Liver (tissue), 9 donors: ENCODE data around the gene LSG1. TPM values are rescaled to one million over a fixed set of nuclear protein-coding genes. Genes with fewer than 3 reads are reported as not detected.

Experiments
- DNase-seq: peaks from one replicate; pipeline ENCODE4 v3.0.0-alpha.2; 2017; ENCODE audit warnings: low spot score
- H3K27ac ChIP-seq, 2 donors: one replicate each; pipeline ENCODE4 v1.7.0; 2013; ENCODE audit warnings: inconsistent platforms in 2 of 2, low read length in 2 of 2, control low read depth in 1 of 2, low read depth in 1 of 2, mild to moderate bottlenecking in 1 of 2
- H3K27me3 ChIP-seq, 4 donors: one replicate each; pipeline versions ENCODE4 v1.6.1 to v1.7.0; 2013; ENCODE audit warnings: low read length in 3 of 4, inconsistent platforms in 1 of 4, mild to moderate bottlenecking in 1 of 4, moderate library complexity in 1 of 4; ENCODE audit not compliant: control insufficient read depth in 4 of 4, insufficient read depth in 4 of 4
- H3K36me3 ChIP-seq, 4 donors: one replicate each; pipeline versions ENCODE4 v1.6.1 to v1.7.0; 2013; ENCODE audit warnings: low read length in 3 of 4, mild to moderate bottlenecking in 3 of 4, low read depth in 1 of 4, moderate library complexity in 1 of 4; ENCODE audit not compliant: control insufficient read depth in 4 of 4, insufficient read depth in 3 of 4
- H3K4me1 ChIP-seq, 4 donors: one replicate each; pipeline versions ENCODE4 v1.6.1 to v1.7.0; 2013; ENCODE audit warnings: low read length in 3 of 4, mild to moderate bottlenecking in 3 of 4, moderate library complexity in 1 of 4; ENCODE audit not compliant: control insufficient read depth in 4 of 4, insufficient read depth in 4 of 4
- H3K4me3 ChIP-seq, 3 donors: one replicate each; pipeline versions ENCODE4 v1.6.1 to v1.7.0; 2013; ENCODE audit warnings: low read length in 3 of 3, control low read depth in 1 of 3, low read depth in 1 of 3, mild to moderate bottlenecking in 1 of 3
- H3K9ac ChIP-seq, 2 donors: one replicate each; pipeline ENCODE4 v1.7.0; 2013; ENCODE audit warnings: low read length in 2 of 2, mild to moderate bottlenecking in 2 of 2, moderate library complexity in 2 of 2, control low read depth in 1 of 2, low read depth in 1 of 2
- H3K9me3 ChIP-seq, 4 donors: one replicate each; pipeline versions ENCODE4 v1.6.1 to v1.7.0; 2013; ENCODE audit warnings: low read length in 3 of 4; ENCODE audit not compliant: control insufficient read depth in 4 of 4
- EGR1 ChIP-seq, 2 donors: IDR thresholded peaks; 2 replicates each; pipeline ENCODE4 v1.6.1; 2016 to 2018; ENCODE audit warnings: antibody characterized with exemption in 2 of 2, low read depth in 2 of 2
- FOXA1 ChIP-seq: IDR thresholded peaks from 2 replicates; pipeline ENCODE4 v1.6.1; 2016; ENCODE audit warnings: antibody characterized with exemption
- FOXA2 ChIP-seq: IDR thresholded peaks from 2 replicates; pipeline ENCODE4 v1.6.1; 2016; ENCODE audit warnings: antibody characterized with exemption
- GABPA ChIP-seq, 2 donors: IDR thresholded peaks in 1 of 2; conservative IDR thresholded peaks in 1 of 2; 2 replicates each; pipeline ENCODE4 v1.6.1; 2016; ENCODE audit warnings: antibody characterized with exemption in 2 of 2, mild to moderate bottlenecking in 1 of 2, moderate library complexity in 1 of 2
- HNF4A ChIP-seq, 2 donors: conservative IDR thresholded peaks; 2 replicates each; pipeline ENCODE4 v1.6.1; 2016; ENCODE audit warnings: antibody characterized with exemption in 2 of 2, mild to moderate bottlenecking in 2 of 2
- HNF4G ChIP-seq: IDR thresholded peaks from 2 replicates; pipeline ENCODE4 v1.6.1; 2016; ENCODE audit warnings: antibody characterized with exemption
- JUND ChIP-seq, 2 donors: IDR thresholded peaks; 2 replicates each; pipeline ENCODE4 v1.6.1; 2016; ENCODE audit warnings: antibody characterized with exemption in 2 of 2
- NR2F2 ChIP-seq: IDR thresholded peaks from 2 replicates; pipeline ENCODE4 v1.6.1; 2016; ENCODE audit warnings: antibody characterized with exemption
- RAD21 ChIP-seq, 2 donors: IDR thresholded peaks; 2 replicates each; pipeline ENCODE4 v1.6.1; 2016; ENCODE audit warnings: antibody characterized with exemption in 2 of 2, mild to moderate bottlenecking in 2 of 2
- RXRA ChIP-seq, 2 donors: IDR thresholded peaks; 2 replicates each; pipeline ENCODE4 v1.6.1; 2017 to 2018; ENCODE audit warnings: antibody characterized with exemption in 2 of 2, mild to moderate bottlenecking in 1 of 2
- SP1 ChIP-seq: IDR thresholded peaks from 2 replicates; pipeline ENCODE4 v1.6.1; 2018; ENCODE audit warnings: antibody characterized with exemption, mild to moderate bottlenecking
- TAF1 ChIP-seq: conservative IDR thresholded peaks from 2 replicates; pipeline ENCODE4 v1.6.1; 2016; ENCODE audit warnings: antibody characterized with exemption, mild to moderate bottlenecking
- YY1 ChIP-seq: IDR thresholded peaks from 2 replicates; pipeline ENCODE4 v1.6.1; 2016; ENCODE audit warnings: antibody characterized with exemption, mild to moderate bottlenecking
- WGBS: extraction: QIAGEN DNeasy Blood & Tissue Kit; methylation state at CpG from one replicate; pipeline ENCODE4 v1.1.7; 2013; 5-methylcytosine and 5-hydroxymethylcytosine counted together
- polyA plus RNA-seq, 2 donors: library from polyadenylated mRNA; stranded (reverse) in 1 of 2; unstranded in 1 of 2; fragments of 200-250 nt in 1 of 2; fragments of >200 nt in 1 of 2; fragmentation: Nextera tagmentation in 1 of 2; extraction: Ambion mirVana in 1 of 2; gene quantifications; one replicate each; pipeline versions ENCODE4 v1.2.1 to v1.2.3, GENCODE V29; 2013 to 2015
- total RNA-seq, 2 donors: library from RNA; depleted of rRNA; stranded (reverse); fragments of >200 nt; gene quantifications; one replicate each; pipeline ENCODE4 v1.2.3, GENCODE V29; 2014
- TF ChIP-seq, protein P1 (sequence below): fragments of 150-350 bp; IDR thresholded peaks from 2 replicates; pipeline ENCODE4 v1.5.1; 2017; ENCODE audit warnings: improper control_type of control experiment, low read depth, low read length; ENCODE audit not compliant: missing input control
- TF ChIP-seq, protein P2 (sequence below): IDR thresholded peaks from 2 replicates; pipeline ENCODE4 v1.6.1; 2016; ENCODE audit warnings: antibody characterized with exemption, mild to moderate bottlenecking
- TF ChIP-seq, protein P3 (sequence below): IDR thresholded peaks from 2 replicates; pipeline ENCODE4 v1.6.1; 2016; ENCODE audit warnings: antibody characterized with exemption
- TF ChIP-seq, protein P4 (sequence below): IDR thresholded peaks from 2 replicates; pipeline ENCODE4 v1.6.1; 2016; ENCODE audit warnings: antibody characterized with exemption
- TF ChIP-seq, protein P5 (sequence below): IDR thresholded peaks from 2 replicates; pipeline ENCODE4 v1.6.1; 2016; ENCODE audit warnings: antibody characterized with exemption
- donor health status: healthy.
- donor health status: healthy.
- donor health status: healthy.
- donor health status: healthy.
- donor health status: healthy.

LSG1 gene
- total and polyA plus RNA-seq, 4 donors: 13.6 to 38.5 (median 22.1) TPM

DNA sequence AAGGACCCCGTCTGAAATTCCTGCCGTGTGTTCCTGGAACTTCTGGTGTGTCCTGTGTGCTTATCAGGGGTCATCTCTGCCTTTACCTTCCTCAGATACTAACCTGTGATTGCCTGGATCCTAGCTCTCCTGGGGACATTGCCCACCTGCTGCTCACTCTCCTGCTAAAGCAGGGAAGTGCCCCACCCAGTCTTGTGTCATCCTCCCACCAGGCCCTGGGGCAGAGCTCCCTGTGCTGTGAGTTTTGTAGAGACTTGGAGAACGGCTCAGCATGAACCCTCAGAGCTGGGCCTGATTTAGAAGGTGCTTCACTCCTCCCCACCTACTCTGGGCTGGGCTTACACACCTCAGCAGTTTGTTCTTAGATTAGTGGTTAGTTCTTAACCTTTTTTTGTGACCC, 34.9 kb downstream of the LSG1 start (continued):
- TF ChIP-seq, protein P1, sequence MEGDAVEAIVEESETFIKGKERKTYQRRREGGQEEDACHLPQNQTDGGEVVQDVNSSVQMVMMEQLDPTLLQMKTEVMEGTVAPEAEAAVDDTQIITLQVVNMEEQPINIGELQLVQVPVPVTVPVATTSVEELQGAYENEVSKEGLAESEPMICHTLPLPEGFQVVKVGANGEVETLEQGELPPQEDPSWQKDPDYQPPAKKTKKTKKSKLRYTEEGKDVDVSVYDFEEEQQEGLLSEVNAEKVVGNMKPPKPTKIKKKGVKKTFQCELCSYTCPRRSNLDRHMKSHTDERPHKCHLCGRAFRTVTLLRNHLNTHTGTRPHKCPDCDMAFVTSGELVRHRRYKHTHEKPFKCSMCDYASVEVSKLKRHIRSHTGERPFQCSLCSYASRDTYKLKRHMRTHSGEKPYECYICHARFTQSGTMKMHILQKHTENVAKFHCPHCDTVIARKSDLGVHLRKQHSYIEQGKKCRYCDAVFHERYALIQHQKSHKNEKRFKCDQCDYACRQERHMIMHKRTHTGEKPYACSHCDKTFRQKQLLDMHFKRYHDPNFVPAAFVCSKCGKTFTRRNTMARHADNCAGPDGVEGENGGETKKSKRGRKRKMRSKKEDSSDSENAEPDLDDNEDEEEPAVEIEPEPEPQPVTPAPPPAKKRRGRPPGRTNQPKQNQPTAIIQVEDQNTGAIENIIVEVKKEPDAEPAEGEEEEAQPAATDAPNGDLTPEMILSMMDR: no peak
- TF ChIP-seq RAD21 (IDR thresholded peaks at IDR 0.05): no peak
- no peak for TF ChIP-seq HNF4A (conservative IDR thresholded peaks at IDR 0.05)

DNA sequence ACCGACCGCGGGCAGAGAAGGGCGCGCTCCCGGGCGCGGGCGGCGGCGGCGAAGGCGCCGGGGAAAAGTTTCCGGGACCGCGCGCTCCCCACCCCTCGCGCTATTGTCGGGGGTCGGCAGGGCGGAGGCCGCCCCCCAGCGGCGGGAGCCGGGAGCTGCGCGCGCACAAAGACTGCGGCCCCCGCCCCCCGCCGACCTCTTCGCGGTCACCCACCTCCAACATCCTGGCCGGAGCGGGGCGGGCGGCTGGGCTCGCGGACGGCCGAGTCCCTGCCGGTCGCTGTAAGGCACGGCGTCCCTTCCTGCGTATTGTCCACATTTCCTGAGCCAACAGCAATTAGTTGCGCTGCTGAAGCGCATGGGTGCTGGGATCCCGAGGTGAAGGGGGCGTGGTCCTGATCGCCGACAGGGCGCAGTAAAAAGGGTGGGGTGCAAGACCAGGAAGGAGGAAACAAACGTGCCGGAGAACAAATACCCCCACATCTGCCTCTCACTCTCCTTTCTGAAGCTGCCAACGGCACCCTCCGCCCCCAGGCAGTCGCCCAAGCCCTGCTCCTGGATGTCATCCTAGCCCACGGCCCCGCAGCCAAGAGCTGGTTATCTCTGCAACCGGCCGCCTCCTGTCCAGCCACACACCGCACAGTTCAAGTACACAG, 38.5 kb downstream of the LSG1 start, which contains the start of gene TMEM44:
TMEM44 (minus strand) TSS at position 71 of the 656 bp plus-strand sequence. CDS start 204 bp downstream, outside the sequence.
- peak within 1 kb of the TSS; percentile 49 to 79 (median 59) for H3K4me3 ChIP-seq
- WGBS: under 1% methylated on average over 66 of the region's 66 CpGs
- H3K9me3 ChIP-seq: no peaks in the 10 kb centered on the region
- DNase-seq: peak; percentile 71
- peaks cover 2 to 12% (median 5%) of the 10 kb centered on the region in 4 donors for H3K4me1 ChIP-seq
- TF ChIP-seq GABPA (IDR thresholded peaks at IDR 0.05 in 1 of 2, conservative IDR thresholded peaks at IDR 0.05 in 1 of 2) (no peak), FOXA2 (no peak), EGR1 (IDR thresholded peaks at IDR 0.05; ENCODE audit: low read depth in 2 of 2) (no peak), FOXA1 (no peak), NR2F2 (no peak), JUND (IDR thresholded peaks at IDR 0.05) (no peak), YY1 (no peak), SP1 (peak; percentile 5), HNF4A (conservative IDR thresholded peaks at IDR 0.05) (no peak), TAF1 (no peak), RAD21 (IDR thresholded peaks at IDR 0.05) (peak in 1 of 2 donors; percentile 29), RXRA (IDR thresholded peaks at IDR 0.05) (no peak), HNF4G (no peak)
- TF ChIP-seq, protein P2, sequence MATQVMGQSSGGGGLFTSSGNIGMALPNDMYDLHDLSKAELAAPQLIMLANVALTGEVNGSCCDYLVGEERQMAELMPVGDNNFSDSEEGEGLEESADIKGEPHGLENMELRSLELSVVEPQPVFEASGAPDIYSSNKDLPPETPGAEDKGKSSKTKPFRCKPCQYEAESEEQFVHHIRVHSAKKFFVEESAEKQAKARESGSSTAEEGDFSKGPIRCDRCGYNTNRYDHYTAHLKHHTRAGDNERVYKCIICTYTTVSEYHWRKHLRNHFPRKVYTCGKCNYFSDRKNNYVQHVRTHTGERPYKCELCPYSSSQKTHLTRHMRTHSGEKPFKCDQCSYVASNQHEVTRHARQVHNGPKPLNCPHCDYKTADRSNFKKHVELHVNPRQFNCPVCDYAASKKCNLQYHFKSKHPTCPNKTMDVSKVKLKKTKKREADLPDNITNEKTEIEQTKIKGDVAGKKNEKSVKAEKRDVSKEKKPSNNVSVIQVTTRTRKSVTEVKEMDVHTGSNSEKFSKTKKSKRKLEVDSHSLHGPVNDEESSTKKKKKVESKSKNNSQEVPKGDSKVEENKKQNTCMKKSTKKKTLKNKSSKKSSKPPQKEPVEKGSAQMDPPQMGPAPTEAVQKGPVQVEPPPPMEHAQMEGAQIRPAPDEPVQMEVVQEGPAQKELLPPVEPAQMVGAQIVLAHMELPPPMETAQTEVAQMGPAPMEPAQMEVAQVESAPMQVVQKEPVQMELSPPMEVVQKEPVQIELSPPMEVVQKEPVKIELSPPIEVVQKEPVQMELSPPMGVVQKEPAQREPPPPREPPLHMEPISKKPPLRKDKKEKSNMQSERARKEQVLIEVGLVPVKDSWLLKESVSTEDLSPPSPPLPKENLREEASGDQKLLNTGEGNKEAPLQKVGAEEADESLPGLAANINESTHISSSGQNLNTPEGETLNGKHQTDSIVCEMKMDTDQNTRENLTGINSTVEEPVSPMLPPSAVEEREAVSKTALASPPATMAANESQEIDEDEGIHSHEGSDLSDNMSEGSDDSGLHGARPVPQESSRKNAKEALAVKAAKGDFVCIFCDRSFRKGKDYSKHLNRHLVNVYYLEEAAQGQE: no peak
- TF ChIP-seq, protein P3, sequence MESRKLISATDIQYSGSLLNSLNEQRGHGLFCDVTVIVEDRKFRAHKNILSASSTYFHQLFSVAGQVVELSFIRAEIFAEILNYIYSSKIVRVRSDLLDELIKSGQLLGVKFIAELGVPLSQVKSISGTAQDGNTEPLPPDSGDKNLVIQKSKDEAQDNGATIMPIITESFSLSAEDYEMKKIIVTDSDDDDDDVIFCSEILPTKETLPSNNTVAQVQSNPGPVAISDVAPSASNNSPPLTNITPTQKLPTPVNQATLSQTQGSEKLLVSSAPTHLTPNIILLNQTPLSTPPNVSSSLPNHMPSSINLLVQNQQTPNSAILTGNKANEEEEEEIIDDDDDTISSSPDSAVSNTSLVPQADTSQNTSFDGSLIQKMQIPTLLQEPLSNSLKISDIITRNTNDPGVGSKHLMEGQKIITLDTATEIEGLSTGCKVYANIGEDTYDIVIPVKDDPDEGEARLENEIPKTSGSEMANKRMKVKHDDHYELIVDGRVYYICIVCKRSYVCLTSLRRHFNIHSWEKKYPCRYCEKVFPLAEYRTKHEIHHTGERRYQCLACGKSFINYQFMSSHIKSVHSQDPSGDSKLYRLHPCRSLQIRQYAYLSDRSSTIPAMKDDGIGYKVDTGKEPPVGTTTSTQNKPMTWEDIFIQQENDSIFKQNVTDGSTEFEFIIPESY: no peak
- TF ChIP-seq, protein P1: peak; percentile 35
- TF ChIP-seq, protein P4, sequence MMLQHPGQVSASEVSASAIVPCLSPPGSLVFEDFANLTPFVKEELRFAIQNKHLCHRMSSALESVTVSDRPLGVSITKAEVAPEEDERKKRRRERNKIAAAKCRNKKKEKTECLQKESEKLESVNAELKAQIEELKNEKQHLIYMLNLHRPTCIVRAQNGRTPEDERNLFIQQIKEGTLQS: no peak
- TF ChIP-seq, protein P5, sequence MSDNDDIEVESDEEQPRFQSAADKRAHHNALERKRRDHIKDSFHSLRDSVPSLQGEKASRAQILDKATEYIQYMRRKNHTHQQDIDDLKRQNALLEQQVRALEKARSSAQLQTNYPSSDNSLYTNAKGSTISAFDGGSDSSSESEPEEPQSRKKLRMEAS: peak; percentile 40
- no peaks in the 10 kb centered on the region for H3K36me3 ChIP-seq
- no peak within 1 kb of the TSS for H3K9ac ChIP-seq
- peak within 1 kb of the TSS; percentile 60 to 73 for H3K27ac ChIP-seq
- no peaks in the 10 kb centered on the region for H3K27me3 ChIP-seq
